ENCODE data around the gene CALR.

Gene CALR

GRCh38 chr19:12983542-12984142, 45.2 kb downstream of the CALR start:
- peak; percentile 86 for DNase-seq

DNA sequence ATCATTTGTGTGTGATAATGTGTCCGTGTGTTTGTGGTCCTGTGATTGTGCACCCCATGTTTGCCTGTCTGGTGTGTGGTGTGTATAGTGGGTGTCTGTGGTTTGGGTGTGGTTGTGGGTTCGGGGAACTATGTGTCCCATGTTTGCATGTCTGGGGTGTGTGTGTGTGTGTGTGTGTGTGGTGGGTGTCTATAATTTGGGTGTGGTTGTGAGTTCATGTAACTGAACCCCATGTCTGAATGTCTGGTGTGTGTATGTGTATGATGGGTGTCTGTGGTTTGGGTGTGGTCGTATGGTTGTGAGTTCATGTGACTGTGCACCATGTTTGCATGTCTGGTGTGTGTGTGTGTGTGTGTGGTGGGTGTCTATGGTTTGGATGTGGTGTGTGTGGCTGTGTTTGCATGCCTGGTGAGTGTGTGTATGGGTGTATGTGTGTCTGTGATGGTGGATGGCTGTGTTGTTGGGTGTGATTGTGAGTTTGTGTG, 45.8 kb downstream of the CALR start:
- DNase-seq = peak; percentile 63

GRCh38 chr19:12984683-12985048, 46.3 kb downstream of the CALR start:
- no peak for DNase-seq

DNA sequence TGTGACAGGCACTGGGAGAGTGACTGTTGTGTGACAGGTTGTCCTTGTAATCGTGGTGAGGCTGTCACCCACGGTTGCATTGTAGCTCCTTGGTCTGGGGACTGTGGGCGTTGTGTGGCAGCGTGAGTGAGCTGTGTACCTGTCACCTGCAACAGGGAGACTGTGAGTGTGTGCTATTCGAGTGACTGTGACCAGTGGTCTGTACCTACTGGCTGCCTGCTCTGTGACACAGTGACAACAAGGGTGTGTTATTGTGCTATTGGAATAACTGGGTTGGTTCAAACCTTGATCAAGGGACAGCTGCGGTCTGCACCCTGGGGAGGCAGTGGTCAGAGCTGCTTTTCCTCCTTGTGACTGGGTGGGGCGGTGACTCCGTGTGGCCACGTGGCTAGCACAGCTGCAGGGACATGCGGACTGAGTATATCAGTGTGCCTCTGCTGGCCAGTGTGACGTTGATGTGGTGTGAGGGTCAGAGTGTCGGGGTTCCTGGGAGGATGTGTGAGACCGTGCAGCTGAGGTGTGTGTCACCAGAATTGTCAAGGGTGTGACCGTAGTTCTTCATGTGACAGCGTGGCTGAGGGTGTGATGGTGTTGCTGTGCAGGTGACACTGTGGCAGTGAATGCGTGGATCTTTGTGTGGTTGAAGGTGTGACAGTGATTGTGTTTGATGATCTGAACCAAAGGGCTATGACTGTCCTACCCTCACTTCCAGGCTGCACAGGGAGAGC, 46.8 kb downstream of the CALR start:
- DNase-seq = peak; percentile 28

DNA sequence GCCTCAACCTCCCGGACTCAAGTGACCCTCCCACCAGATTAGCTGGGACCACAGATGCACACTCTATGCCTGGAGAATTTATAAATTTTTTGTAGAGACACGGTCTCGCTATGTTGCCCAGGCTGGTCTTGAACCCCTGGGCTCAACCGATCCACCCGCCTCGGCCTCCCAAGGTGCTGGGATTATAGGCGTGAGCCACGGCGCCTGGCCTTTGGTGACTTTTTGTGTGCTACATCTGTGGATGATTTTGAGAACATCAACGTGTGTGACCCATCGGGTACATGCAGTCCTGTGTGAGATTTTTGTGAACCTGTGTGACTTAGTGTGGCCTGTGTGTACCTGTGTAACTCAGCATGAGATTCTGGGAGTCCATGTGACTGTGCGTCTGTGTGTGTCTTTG, 48.3 kb downstream of the CALR start:
- DNase-seq = no peak

GRCh38 chr19:12987190-12987589, 48.8 kb downstream of the CALR start:
- no peak for DNase-seq

DNA sequence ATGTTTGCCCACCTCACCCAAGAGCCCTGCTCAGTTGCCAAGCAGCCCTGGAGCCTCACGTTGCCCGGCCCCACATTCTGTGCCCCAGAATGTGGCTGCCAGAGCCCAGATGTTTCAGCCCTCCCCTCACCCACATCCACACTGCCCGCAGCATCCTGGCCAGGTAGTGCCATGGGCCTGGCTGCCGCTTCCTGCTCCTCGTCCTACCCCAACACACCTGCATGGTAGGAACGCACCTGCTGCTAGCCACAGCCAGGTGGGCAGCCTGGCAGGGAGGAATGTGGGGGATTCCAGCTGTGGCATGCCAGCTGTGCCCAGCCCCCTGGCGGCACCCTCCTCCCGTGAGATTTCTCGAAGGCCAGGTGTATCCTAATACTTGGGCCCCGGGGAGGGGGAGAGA, 49.4 kb downstream of the CALR start:
- DNase-seq = no peak

DNA sequence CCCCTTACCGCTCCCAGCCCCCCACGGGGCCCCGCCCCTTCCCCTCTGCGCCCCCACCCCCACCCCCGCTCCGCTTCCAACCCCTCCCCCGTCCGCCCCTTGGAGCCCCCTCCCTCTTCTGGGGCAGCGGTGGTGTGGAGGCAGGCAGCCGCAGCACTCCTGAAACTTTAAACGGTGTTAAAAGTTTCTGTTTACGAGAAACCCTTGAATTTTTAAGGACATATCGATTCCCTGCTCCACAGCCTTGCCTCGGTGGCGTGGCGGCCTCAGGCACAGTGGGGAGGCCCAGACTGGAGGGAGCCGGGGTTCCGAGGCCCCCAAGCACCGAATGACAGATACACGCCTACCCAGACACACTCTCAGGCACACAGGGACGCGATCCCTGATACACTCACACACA, 52.0 kb downstream of the CALR start:
- DNase-seq = no peak

DNA sequence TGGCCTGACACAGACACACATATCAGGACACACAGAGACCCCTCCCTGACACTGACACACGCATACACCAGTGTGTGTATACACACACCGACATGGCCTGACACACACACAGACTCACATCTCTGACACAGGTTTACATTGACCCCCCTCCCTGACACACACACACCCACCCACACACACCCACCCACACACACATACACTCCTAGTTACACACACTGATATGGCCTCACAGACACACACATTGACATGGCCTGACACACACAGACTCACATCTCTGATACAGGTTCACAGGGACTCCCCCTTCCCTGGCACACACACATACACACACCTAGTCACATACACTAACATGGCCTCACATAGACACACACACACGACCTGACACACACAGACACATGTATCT, 52.4 kb downstream of the CALR start:
- DNase-seq = no peak

- no peak for DNase-seq
These were observed 52.9 kb downstream of the CALR start for GRCh38 chr19:12991296-12991695.

DNA sequence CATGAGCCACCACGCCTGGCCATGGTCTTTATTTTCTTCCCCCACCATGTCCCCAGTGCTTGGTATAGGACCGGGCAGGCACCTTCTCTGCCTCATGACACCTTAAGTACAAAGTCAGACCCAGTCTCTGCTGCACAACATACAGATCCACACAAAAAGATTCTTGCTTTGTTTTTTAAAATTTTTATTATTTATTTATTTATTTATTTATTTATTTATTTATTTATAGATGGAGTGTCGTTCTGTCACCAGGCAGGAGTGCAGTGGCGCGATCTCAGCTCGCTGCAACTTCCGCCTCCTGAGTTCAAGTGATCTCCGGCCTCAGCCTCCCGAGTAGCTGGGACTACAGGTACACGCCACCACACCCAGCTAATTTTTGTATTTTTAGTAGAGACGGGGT, 54.3 kb downstream of the CALR start:
- no peak for DNase-seq

DNA sequence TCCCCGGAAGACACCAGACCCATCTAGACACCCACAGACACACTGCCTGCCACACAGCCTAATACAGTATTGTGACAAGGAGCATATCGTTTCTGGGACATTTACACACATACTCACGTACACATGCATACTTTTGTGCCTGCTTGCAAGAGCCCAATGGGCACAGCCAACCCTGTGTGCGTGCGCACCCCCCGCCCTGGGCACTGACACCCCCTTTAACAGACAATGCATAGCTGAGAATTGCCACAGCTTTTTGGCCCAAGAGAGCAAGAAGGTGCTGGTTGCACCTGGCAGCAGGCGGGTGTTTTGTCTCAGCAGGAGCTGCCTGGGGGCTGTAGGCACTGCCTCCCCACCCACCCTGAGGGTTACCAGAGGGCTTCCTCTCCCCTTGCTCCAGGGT, 55.2 kb downstream of the CALR start:
- DNase-seq = no peak

Measured in hematopoietic multipotent progenitor cell treated with erythropoietin and hydrocortisone succinate and interleukin-3 and kit ligand, for 4 days (in vitro differentiated cells).